NB4 (cell line): Measurements from ENCODE around the gene RBBP6.

Experiments used
- CTCF ChIP-seq: IDR thresholded peaks from one replicate; pipeline ENCODE4 v1.5.1; 2012; ENCODE audit warnings: low read depth, low read length
- MAX ChIP-seq: IDR thresholded peaks from 2 replicates; pipeline ENCODE4 v1.6.1; 2011; ENCODE audit warnings: low read depth, low read length
- POLR2A ChIP-seq: IDR thresholded peaks from 2 replicates; pipeline ENCODE4 v1.6.1; 2011; ENCODE audit warnings: mild to moderate bottlenecking; ENCODE audit not compliant: insufficient read length; ENCODE audit errors: extremely low read depth

- TF ChIP-seq CTCF (no peak), POLR2A (no peak), MAX (no peak)
Measured at GRCh38 chr16:24511174-24511573, 28.2 kb upstream of the RBBP6 start.
